ENCODE measurements around the gene TASP1. TPM values are rescaled to one million over a fixed set of nuclear protein-coding genes. Genes with fewer than 3 reads are reported as not detected.

TASP1 gene
- total RNA-seq, 1 experiment from 2014 or later = 9.5 TPM

DNA sequence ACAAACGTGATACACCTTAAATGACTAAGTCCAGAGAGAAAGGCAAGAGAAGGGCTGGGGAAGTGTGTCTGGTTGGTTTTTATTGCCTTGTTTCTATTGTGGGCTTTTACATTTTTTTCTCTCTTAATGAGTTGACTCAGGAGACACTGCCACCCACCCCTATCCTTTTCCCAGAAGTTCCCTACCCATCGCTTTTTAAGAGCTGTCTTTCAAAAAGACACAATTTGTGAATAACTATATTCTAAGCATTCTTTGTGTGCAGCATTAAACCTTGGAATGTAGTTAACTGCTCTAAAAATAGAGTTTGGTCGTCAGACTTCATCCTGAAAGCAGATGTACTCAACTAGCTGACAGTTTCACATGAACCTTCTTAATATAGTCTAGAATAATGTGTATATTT lies 242.7 kb downstream of the TASP1 start:
- H2BK12ac ChIP-seq (ENCODE audit: insufficient read length, low read depth, low read length) = no peak overlapping the region
- no peak for TF ChIP-seq CTCF (conservative IDR thresholded peaks at IDR 0.05)
- H3K4ac ChIP-seq (ENCODE audit: low read depth, low read length) = no peak overlapping the region
- H3K36me3 Mint-ChIP-seq (ENCODE audit: insufficient read depth in 1 of 3, low read depth in 3 of 3) = peaks cover 0 to 4% (median 4%) of the 10 kb centered on the region in 3 experiments; a peak in 2 of 7 replicates
- no peak overlapping the region for H4K5ac ChIP-seq (ENCODE audit: insufficient read length, low read depth, low read length)
- no peak overlapping the region for H3K27ac ChIP-seq (ENCODE audit: insufficient read length, low read depth, low read length)
- no peaks in the 10 kb centered on the region for H3K23me2 ChIP-seq (ENCODE audit: insufficient read length, low read depth, low read length, poor library complexity, severe bottlenecking)
- H3K27ac Mint-ChIP-seq = no peak overlapping the region
- no peaks in the 10 kb centered on the region; the same call in 1 of the 2 replicates for H3K4me1 ChIP-seq (ENCODE audit: insufficient read depth, low read length)
- no peak overlapping the region for H3K4me3 Mint-ChIP-seq
- H2BK20ac ChIP-seq (ENCODE audit: low read depth, low read length, poor library complexity, severe bottlenecking) = no peak overlapping the region
- H3K14ac ChIP-seq (ENCODE audit: insufficient read depth, low read length) = no peak overlapping the region
- H3K56ac ChIP-seq (ENCODE audit: insufficient read length, low read depth, low read length) = no peak overlapping the region
- no peak overlapping the region for H2AFZ ChIP-seq (ENCODE audit: low read length)
- H2AK5ac ChIP-seq (ENCODE audit: insufficient read length, low read length) = no peak overlapping the region
- H3K27me3 Mint-ChIP-seq (ENCODE audit: low read depth) = no peaks in the 10 kb centered on the region
- H3K9ac ChIP-seq (ENCODE audit: extremely low read depth, insufficient read length, low read length) = no peak overlapping the region
- WGBS (ENCODE audit: extremely low coverage, insufficient read length, low lambda C conversion rate) = no CpG with 5 or more reads among the region's 3 CpGs
- H3K9me3 Mint-ChIP-seq = no peaks in the 10 kb centered on the region
- H2BK120ac ChIP-seq (ENCODE audit: low read depth, low read length, poor library complexity, severe bottlenecking) = no peak overlapping the region
- no peak overlapping the region for H3K4me2 ChIP-seq (ENCODE audit: insufficient read depth, insufficient read length, low read length)
- no peak overlapping the region for H3K18ac ChIP-seq (ENCODE audit: insufficient read length, low read depth, low read length)
- H4K8ac ChIP-seq (replicated peaks; ENCODE audit: insufficient read length, low read depth, low read length) = no peak overlapping the region
- no peak overlapping the region for H2BK5ac ChIP-seq (ENCODE audit: insufficient read length, low read length)
- DNase-seq = no peak
- no peak overlapping the region for H2BK15ac ChIP-seq (ENCODE audit: low read depth, low read length)
- no peaks in the 10 kb centered on the region for H3K9me3 ChIP-seq (ENCODE audit: control insufficient read depth, low read depth, low read length)
- H3T11ph ChIP-seq (ENCODE audit: low read length) = no peak overlapping the region
- H3K79me1 ChIP-seq (ENCODE audit: insufficient read depth, low read depth, low read length, poor library complexity, severe bottlenecking) = no peaks in the 10 kb centered on the region
- H3K23ac ChIP-seq (ENCODE audit: insufficient read length, low read depth, low read length) = no peak overlapping the region
- peaks cover 0 to 5% of the 10 kb centered on the region in 2 experiments; a peak in 2 of 4 replicates for H3K4me1 Mint-ChIP-seq
- no peaks in the 10 kb centered on the region for H4K20me1 ChIP-seq (ENCODE audit: control insufficient read depth, insufficient read depth, insufficient read length)
- no peaks in the 10 kb centered on the region for H3K27me3 ChIP-seq (ENCODE audit: insufficient read depth, low read length)
- no peaks in the 10 kb centered on the region for H3K79me2 ChIP-seq (ENCODE audit: insufficient read depth, low read length)
- no peak overlapping the region for H4K91ac ChIP-seq (ENCODE audit: insufficient read length, low read depth, low read length)

Data from H9 (cell line).